NCI-H2196 (cell line): ENCODE results near the gene MBD5.
"Not testable (repeated sequence)": the region's sequence is repeated elsewhere in the genome, so short reads cannot be mapped to it uniquely, and the experiment has no call there.

Experiments used
- DNase-seq: peaks from one replicate; lab custom pipeline; 2025; ENCODE audit not compliant: unreplicated experiment; lab: John Stamatoyannopoulos, UW

Gene MBD5

DNA sequence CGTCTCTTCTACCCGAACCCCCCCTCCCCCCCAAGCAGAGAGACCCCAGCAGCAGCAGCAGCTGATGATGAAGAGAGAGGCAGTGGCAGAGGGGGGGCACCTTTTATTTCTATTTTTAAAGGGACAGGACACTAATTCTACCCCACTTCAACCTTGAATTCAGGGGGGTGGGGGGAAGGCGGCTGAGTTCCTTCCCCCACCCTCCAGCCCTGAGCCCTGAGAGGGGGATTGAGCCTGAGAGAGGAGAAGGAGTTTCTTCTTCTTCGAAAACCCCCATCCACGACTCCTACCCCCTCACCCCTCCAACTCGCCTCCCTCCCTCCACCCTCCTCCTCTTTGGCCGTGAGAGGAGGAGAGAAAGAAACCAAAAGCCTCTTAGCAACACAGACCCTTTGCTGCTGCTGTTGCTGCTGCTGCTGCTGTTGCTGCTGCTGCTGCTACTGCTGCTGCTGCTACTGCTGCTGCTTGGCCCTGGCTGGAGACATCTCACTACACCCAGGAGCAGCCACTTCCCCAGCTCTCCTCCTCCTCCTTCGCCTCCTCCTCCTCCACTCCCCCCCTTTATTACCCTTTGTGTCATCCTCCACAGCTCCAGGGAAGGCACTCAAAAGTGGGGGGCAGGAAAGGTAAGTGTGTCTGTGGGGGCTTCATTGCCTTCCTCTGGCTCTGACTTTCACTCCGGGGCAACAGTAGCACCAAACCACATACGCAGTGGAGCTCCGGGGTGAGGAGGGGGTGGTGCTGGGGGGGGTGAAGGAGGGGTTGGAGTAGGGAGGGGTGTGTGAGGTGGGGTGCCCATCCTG, at the start of gene MBD5:
MBD5 (plus strand) TSS at position 33 of the 803 bp plus-strand sequence.
- DNase-seq, result no peak

GRCh38 chr2:147976102-147976501, 44.8 kb upstream of the MBD5 start:
- DNase-seq, result no peak

- DNase-seq, result no peak
Measured at GRCh38 chr2:147977679-147978078, 43.2 kb upstream of the MBD5 start.

GRCh38 chr2:147980940-147981528, 39.9 kb upstream of the MBD5 start:
- no peak for DNase-seq

DNA sequence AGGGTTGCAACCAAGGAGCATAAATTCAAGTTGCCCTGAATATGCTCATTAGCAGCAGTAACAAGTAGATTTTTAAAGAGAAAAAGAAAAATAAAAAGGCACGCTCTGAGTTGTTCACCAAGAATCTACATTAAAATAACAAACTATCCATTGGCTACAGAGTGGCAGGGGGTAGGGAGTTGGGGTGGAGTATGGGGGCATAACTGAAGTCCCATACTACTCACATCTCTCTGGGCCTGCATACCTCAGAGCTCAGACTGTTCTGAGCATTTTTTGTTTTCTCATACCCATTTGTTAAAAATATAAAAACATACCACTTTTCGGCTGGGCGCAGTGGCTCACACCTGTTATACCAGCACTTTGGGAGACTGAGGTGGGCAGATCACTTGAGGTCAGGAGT, 31.8 kb upstream of the MBD5 start:
- no peak for DNase-seq

GRCh38 chr2:147989809-147990403, 31.0 kb upstream of the MBD5 start:
- DNase-seq, result peak; percentile 53

GRCh38 chr2:147994965-147995364, 25.9 kb upstream of the MBD5 start:
- DNase-seq, result not testable (repeated sequence)

DNA sequence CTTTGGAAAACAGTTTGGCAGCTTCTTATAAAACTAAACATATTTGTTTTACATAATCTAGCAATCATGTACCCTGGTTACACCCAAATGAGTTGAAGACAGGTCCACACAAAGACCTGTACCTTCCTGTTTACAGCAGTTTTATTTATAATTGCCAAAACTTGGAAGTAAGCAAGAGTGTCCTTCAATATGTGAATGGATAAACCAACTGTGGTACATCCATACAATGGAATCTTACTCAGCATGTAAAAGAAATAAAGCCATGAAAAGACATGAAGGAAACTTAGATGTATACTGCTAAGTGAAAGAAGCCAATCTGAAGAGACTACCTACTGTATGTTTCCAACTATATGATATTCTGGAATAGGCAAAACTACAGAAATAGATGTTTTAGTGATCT, 24.1 kb upstream of the MBD5 start:
- no peak for DNase-seq

GRCh38 chr2:147998203-147998602, 22.7 kb upstream of the MBD5 start:
- DNase-seq, result no peak

GRCh38 chr2:147999126-147999525, 21.8 kb upstream of the MBD5 start:
- no peak for DNase-seq

GRCh38 chr2:148000095-148000494, 20.8 kb upstream of the MBD5 start:
- DNase-seq, result no peak

DNA sequence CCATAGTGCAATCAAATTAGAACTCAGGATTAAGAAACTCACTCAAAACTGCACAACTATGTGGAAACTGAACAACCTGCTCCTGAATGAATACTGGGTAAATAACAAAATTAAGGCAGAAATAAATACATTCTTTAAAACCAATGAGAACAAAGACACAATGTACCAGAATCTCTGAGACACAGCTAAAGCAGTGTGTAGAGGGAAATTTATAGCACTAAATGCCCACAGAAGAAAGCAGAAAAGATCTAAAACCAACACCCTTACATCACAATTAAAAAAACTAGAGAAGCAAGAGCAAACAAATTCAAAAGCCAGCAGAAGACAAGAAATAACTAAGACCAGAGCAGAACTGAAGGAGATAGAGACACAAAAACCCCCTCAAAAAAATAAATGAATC, 18.5 kb upstream of the MBD5 start:
- not testable (repeated sequence) for DNase-seq

GRCh38 chr2:148006249-148007007, 14.5 kb upstream of the MBD5 start:
- no peak for DNase-seq

- DNase-seq, result no peak
Measured at GRCh38 chr2:148007219-148007900, 13.5 kb upstream of the MBD5 start.

GRCh38 chr2:148008411-148008810, 12.5 kb upstream of the MBD5 start:
- not testable (repeated sequence) for DNase-seq

DNA sequence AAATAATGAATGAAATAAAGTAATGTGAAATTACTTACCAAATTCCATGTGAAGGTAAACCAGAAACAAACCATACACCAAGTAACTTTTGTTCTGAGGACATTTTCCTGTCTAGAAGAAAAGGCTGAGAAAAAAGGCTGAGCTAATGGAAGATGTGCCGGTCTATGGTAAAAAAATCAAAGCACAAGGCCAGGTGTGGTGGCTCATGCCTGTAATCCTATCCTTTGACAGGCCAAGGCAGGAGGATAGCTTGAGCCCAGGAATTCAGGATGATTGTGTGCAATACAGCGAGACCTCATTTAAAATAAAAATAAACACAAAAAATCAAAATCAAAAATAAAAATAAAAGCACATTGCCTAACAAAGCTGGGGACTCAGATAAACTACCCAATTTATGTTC, 7.0 kb upstream of the MBD5 start:
- DNase-seq, result no peak

DNA sequence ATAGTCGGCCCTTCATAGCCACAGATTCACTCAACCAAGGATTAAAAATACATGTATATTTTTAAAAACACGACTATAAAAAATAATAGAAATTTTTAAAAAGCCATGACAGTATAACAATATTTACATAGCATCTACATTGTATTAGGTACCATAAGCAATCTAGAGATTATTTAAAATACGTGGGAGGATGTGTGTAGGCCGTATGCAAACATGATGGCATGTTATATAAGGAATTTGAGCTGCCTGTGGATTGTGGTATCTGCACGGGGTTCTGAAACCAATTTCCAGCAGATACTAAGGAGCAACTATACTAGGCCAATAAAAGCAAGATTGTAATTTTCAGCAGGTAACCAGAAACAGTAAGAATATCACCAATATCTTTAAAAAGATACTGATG, 6.3 kb upstream of the MBD5 start:
- no peak for DNase-seq

- DNase-seq, result peak; percentile 99
Measured at GRCh38 chr2:148020111-148021058, 506 bp upstream of the MBD5 start, which contains the start of gene ORC4. ORC4 (minus strand) TSS chr2:148020737; CDS start chr2:147975958, 44,779 bp downstream.

- no peak for DNase-seq
Measured at GRCh38 chr2:148021886-148022285, 995 bp downstream of the MBD5 start.

- no peak for DNase-seq
Measured at GRCh38 chr2:148022351-148022750, 1.5 kb downstream of the MBD5 start.
